MG63 (cell line): ENCODE data around the gene NEDD8. TPM values are rescaled to one million over a fixed set of nuclear protein-coding genes. Genes with fewer than 3 reads are reported as not detected.

Experiments
- DNase-seq: peaks from one replicate; pipeline ENCODE4 v3.0.0-alpha.2; 2020
- H3K27me3 ChIP-seq: fragments of 250-450 bp; sonication (Bioruptor Pico); 2 replicates; pipeline ENCODE4 v1.5.1; 2020; ENCODE audit warnings: mild to moderate bottlenecking, moderate library complexity
- H3K36me3 ChIP-seq: fragments of 250-450 bp; sonication (Bioruptor Pico); 2 replicates; pipeline ENCODE4 v1.5.1; 2020; ENCODE audit warnings: mild to moderate bottlenecking, moderate library complexity
- H3K4me3 ChIP-seq: fragments of 250-450 bp; sonication (Bioruptor Pico); 2 replicates; pipeline ENCODE4 v1.5.1; 2020; ENCODE audit warnings: mild to moderate bottlenecking, moderate library complexity
- H3K9me3 ChIP-seq: fragments of 250-450 bp; sonication (Bioruptor Pico); 2 replicates; pipeline ENCODE4 v1.5.1; 2020; ENCODE audit warnings: mild to moderate bottlenecking, moderate library complexity
- total RNA-seq: library from RNA; depleted of rRNA; stranded (reverse); fragments of >200 nt; shearing (Covaris generic); gene quantifications from 2 replicates; pipeline ENCODE4 v1.2.3, GENCODE V29; 2014; ENCODE audit warnings: low replicate concordance

NEDD8 gene
- total RNA-seq, 1 experiment from 2014 or later: 138 TPM

DNA sequence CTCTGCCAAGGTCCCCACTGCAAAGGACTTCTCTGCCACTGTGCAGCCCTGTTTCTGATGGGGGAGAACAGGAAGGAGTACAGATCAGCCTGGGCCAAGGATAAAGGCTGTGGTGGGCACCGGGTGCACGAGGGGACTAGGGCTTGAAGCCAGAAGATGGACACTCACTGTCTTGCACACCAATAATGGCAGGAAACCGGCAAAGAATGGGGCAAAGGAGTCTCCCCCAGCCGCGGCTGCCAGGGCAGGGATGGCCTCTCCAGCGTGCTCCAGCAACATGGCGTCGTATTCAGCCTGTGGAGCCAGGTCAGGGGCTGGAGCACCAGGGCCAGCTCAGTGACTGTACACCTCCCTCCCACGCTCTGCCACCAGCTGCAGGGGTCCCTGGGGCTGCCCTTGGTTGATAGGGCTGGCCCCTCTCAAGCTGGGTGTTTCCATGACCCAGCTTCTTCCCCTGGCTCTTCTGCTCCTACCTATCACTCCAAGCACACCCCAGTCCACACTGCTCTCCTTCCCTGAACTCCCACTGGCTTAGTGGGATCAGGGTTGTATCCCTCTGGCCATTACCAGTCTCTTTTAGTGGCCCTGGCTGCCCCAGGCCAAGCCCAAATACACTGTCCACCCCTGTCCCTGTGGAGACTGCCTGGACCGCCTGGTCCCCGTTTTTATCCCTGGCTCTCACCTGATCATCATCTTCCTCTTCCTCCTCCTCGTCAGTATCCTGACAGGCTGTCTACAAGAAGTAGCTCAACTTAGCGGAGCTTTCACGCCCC lies 49.9 kb downstream of the NEDD8 start:
- no peaks in the 10 kb centered on the region for H3K9me3 ChIP-seq
- no peak overlapping the region for H3K4me3 ChIP-seq
- H3K36me3 ChIP-seq: peaks cover 35% of the 10 kb centered on the region
- H3K27me3 ChIP-seq: no peaks in the 10 kb centered on the region
- no peak for DNase-seq

DNA sequence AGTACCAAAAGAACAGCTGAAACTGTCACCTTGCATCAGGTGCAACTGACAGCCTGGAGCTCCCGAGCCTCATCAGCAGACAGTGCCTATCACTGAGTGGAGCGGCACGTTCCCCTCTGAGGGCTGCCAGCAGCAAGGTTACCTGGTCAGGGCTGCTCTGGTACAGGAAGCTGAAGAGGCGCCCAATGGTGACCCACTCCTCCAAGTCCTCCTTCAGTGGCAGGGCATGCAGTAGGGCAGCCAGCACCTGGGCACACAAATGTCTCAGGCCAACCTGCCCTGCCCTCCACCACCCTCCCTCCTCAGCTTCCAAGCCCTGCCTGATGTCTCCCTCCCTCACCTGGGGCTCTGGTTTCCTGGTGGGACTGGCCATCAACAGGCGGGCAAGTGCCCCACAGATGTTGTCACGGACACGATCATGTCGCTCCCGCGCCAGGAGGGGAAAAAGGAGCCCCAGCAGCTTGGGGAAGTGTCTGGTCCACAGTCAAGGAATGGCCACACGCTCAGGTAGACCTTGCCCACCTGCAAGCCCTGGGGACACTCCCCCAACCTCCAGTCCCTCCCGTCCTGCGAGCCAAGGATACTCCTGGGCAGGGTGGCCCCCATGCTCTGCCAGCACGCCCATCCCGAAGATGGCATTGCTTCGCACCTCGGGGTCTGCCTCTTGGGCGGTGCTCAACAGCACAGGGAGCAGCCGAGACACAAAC lies 50.6 kb downstream of the NEDD8 start:
- peaks cover 29% of the 10 kb centered on the region for H3K36me3 ChIP-seq
- no peaks in the 10 kb centered on the region for H3K9me3 ChIP-seq
- no peak overlapping the region for H3K4me3 ChIP-seq
- no peaks in the 10 kb centered on the region for H3K27me3 ChIP-seq
- no peak for DNase-seq

DNA sequence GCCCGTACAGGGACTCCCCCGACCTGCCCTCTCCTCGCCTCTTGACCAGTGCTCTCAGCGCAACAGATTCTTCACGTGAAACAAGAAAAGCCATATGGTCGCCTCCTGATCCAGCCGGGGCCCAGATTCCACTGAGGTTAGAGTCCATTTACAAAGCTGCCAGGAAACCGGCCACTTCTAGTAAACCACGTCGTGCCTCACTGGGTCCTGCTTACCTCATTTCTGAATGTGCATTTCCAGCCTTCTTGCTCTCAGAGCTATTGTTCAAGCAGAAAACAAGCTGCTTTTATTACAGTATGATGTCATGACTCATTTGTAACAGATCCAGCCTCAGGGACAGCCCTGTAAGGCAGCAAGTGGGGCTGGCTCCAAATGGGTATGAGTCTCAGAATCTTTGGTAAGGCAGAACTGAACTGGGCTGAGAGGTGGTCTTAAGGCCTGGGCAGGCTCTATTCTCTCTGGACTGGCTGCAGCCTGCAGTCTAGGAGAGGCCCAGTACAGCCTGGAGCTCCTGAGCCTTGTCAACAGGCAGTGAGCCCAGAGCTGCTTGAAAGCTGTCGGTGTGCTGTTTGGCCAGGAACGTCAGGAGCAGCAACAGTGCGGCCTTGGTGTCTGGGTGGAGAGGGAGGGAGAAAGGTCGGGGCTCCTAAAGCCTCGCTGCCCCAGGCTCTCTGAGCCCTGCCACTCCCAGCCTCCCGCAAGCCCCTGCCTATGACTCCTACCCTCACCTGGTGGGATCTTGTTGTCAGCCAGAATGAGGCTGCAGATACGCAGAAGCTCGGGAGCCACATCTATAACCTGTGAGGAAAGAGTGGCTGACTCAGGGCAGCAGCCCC lies 52.0 kb downstream of the NEDD8 start:
- Histone ChIP-seq H3K36me3 (peaks cover 18% of the 10 kb centered on the region), H3K9me3 (no peaks in the 10 kb centered on the region)
- peak; percentile 21 for DNase-seq

DNA sequence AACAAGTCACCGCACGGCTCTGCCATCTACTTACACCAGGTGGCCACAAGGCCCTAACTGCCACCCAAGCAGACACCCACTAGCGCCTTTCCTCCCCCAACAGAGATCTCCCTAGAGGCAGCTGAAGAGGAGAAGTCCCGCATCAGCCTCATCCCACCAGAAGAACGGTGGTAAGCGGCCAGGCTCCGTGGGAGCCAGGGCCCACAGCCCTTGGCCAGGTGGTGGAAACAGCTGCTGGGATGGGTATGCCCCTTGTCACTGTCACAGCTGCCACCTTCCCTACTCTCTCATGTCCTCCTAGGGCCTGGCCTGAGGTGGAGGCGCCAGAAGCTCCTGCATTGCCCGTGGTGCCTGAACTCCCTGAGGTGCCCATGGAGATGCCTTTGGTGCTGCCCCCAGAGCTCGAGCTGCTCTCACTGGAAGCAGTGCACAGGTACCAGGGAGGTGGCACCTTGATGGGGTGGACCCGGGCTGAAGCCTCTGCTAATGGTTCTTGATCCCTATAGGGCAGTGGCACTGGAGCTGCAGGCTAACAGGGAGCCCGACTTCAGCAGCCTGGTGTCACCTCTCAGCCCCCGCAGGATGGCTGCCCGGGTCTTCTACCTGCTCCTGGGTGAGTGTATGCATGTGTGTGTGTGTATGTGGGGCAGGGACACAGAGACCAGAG lies 52.7 kb downstream of the NEDD8 start:
- no peaks in the 10 kb centered on the region for H3K27me3 ChIP-seq
- no peak for DNase-seq
- no peaks in the 10 kb centered on the region for H3K9me3 ChIP-seq
- H3K36me3 ChIP-seq: peaks cover 12% of the 10 kb centered on the region
- H3K4me3 ChIP-seq: no peak overlapping the region

More for the DNA sequence above, 52.0 kb downstream of the NEDD8 start:
- Histone ChIP-seq H3K4me3 (no peak overlapping the region), H3K27me3 (no peaks in the 10 kb centered on the region)

DNA sequence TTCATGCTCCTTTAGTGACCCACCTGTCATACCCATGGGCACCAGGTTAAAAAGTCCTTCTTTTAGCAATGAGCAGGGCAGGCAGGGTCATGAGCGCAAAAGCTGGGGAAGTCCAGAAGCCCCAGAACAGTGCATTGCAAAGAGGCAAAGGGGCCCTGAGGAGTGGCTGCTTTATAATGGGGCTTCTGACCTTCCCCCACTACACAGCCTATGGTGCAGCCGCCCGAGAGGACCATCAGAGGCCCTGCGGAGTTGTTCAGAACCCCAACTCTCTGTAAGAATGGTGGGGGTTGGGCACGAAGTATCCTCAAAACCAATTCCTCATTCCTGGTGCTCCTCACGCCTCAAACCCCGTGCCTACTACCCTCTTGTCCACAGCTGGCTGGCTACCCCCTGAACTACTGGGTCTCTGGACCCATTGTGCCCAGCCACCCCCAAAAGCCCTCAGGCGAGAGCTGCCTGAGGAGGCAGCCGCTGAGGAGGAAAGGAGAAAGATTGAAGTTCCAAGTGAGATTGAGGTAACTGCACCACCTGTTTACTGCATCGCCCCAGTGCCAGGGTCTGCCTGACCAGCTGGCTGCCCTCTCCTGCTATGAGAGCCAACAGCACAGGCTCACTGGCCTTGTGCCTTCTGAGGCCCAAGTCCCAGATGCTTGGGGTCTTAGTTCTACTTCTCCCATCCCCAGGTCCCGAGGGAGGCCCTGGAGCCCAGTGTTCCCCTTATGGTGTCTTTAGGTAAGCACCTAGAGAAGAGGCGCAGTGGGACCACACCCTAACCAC lies 53.6 kb downstream of the NEDD8 start:
- H3K4me3 ChIP-seq: no peak overlapping the region
- no peaks in the 10 kb centered on the region for H3K9me3 ChIP-seq
- DNase-seq: no peak
- peaks cover 9% of the 10 kb centered on the region for H3K36me3 ChIP-seq
- no peaks in the 10 kb centered on the region for H3K27me3 ChIP-seq

DNA sequence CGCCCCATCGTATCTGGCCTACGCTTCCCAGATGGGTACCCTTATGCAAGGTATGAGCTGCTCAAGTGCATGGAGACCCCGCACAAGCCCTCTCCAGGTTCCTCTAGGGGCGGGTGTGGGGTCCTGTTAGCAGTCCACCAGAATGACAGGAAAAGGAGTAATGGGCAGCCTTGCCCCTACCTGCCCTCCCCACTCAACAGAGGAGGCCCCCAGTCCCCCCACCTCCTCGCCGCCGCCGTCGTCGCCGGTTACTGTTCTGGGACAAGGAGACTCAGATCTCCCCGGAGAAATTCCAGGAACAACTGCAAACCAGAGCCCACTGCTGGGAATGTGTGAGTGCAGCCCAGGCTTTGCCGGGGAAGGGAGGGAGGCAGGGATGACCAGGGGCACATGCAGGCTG lies 54.3 kb downstream of the NEDD8 start:
- Histone ChIP-seq H3K27me3 (no peaks in the 10 kb centered on the region), H3K4me3 (no peak overlapping the region), H3K36me3 (peaks cover 9% of the 10 kb centered on the region), H3K9me3 (no peaks in the 10 kb centered on the region)
- no peak for DNase-seq

DNA sequence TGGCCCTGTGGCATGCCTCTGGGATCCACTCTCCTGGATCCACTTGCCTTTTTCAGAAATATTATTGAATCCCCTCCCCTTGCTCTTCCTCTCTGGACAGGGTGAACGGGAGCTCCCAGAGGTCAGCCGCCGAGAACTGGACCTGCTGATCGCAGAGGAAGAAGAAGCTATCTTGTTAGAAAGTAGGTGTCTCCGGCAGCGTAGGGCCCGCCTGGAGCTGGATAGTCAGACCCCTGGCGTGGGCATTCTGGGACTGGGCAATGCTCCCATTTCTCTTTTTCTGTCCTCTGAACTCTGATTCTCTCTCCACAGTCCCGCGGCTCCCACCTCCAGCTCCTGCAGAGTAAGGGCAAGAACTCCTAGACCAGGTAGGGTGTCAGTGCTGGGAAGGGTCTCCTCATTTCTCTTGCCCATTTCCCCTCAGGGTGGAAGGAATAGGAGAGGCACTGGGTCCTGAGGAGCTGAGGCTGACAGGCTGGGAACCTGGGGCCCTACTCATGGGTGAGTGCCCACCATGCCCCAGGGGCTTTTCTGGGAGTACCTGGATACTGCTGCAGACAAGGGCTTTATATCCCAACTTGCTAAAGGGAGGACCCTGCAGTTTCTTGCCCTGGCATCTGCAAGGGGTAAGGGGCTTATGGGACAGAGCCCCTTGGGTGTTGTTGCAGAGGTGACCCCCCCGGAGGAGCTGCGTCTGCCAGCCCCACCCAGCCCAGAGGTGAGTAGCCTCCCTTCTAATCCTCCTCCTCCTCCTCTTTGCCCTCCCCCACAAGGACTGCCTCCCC lies 54.9 kb downstream of the NEDD8 start:
- H3K4me3 ChIP-seq: no peak overlapping the region
- H3K36me3 ChIP-seq: peaks cover 9% of the 10 kb centered on the region
- no peaks in the 10 kb centered on the region for H3K27me3 ChIP-seq
- no peaks in the 10 kb centered on the region for H3K9me3 ChIP-seq
- DNase-seq: no peak

DNA sequence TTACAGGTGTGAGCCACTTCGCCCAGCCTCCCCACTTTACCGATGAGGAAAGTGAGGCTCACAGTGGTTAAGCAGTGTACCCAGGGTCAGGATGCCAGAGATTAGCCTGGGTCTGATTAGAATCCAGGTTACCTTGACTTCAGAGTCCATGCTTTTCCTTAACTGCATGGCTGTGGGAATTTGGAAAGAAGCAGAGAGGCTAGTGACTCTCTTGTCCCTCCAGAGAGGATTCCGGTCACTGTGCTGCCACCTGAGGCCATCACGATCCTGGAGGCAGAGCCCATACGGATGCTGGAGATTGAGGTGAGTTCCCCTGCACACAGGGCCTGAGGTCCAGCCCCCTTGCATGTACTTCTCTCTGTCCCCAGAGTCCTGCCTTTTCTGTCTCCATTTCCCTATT lies 55.6 kb downstream of the NEDD8 start:
- Histone ChIP-seq H3K4me3 (no peak overlapping the region), H3K36me3 (peaks cover 9% of the 10 kb centered on the region), H3K27me3 (no peaks in the 10 kb centered on the region), H3K9me3 (no peaks in the 10 kb centered on the region)
- DNase-seq: no peak

DNA sequence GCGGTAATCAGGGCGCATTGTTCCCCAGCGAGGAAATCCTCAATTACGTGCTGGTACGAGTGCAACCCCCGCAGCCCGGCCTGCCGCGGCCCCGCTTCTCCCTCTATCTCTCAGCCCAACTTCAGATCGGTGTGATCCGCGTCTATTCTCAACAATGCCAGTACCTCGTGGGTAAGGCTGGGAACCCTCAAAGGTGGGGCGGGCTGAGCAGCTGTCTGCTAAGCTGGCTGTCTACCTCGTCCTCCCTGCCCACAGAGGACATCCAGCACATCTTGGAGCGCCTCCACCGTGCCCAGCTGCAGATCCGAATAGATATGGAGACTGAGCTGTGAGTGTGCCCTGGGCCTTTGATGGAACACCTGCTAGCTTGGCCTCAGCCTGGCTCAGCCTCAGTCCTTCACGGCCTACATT lies 59.3 kb downstream of the NEDD8 start:
- Histone ChIP-seq H3K9me3 (no peaks in the 10 kb centered on the region), H3K27me3 (no peaks in the 10 kb centered on the region), H3K4me3 (no peak overlapping the region), H3K36me3 (no peaks in the 10 kb centered on the region)
- no peak for DNase-seq

DNA sequence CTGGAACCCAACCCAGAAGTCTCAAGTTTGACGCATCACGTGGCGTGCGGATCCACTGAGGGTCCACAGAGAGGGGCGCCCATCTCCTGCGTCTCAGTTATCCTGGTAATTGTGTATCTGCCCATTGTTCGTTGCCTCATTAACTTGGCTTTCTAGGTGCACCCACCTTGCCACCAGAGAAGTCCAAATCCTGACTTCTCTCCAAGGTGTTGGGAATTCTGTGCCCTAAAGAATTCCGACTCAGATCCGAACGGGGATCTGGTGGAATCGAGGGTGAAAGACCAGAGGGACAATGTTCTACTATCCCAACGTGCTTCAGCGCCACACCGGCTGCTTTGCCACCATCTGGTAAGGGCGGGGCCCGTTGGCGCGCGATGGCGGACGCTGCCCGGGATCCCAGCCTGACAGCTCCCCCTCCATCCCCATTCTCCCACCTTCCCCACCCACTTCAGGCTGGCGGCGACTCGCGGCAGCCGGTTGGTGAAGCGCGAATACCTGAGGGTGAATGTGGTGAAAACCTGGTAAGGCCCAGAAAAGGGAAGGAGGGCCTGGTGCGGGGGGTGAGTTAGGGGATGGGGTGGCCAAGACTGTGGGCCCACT lies 59.8 kb downstream of the NEDD8 start:
- Histone ChIP-seq H3K9me3 (no peaks in the 10 kb centered on the region), H3K36me3 (0 out of 2 replicates have a peak, but pooled peaks cover 3% of the 10 kb centered on the region), H3K27me3 (no peaks in the 10 kb centered on the region), H3K4me3 (no peak overlapping the region)
- no peak for DNase-seq

DNA sequence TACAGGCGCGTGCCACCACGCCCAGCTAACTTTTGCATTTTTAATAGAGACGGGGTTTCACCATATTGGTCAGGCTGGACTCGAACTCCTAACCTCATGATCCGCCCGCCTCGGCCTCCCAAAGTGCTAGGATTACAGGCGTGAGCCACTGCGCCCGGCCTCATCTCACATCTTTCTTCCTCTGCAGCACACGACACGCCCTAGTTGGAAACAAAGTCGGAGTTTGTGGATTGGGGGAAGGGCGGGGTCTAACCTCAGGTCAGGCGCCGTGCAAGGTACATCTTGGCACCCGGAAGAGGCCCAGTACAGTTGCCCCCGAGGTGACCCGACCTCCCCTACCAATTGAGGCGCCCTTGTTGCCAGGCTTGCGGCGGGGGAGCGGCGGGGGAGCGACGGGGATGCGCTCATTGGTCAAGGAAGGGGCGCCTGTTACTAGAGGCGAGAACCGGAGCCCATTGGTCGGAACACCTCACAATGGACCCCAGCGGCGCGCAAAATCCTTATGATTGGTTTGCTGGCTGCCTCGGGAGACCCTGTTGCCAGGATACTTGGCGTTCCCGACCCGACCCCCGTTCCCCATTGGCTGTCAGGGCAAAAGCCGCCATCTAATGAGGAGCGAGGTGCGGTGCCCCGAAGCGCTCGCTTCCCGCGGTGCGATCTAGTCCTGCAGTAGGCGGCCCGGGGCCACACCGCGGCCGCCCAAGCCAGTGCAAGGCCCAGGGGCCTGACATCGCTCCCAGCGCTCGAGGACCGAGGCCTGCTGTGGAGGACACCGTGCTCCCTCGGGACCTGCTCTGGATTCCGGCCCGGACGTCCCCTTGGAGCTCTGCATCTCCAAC lies 60.5 kb downstream of the NEDD8 start, which contains the start of gene REC8:
Gene REC8, plus strand, starts transcription at position 659 of the 839 bp plus-strand sequence. CDS start 473 bp downstream, outside the sequence.
- no peak for DNase-seq
- Histone ChIP-seq H3K9me3 (no peaks in the 10 kb centered on the region), H3K4me3 (no peak within 1 kb of the TSS), H3K36me3 (0 out of 2 replicates have a peak, but pooled peaks cover 3% of the 10 kb centered on the region), H3K27me3 (no peaks in the 10 kb centered on the region)

DNA sequence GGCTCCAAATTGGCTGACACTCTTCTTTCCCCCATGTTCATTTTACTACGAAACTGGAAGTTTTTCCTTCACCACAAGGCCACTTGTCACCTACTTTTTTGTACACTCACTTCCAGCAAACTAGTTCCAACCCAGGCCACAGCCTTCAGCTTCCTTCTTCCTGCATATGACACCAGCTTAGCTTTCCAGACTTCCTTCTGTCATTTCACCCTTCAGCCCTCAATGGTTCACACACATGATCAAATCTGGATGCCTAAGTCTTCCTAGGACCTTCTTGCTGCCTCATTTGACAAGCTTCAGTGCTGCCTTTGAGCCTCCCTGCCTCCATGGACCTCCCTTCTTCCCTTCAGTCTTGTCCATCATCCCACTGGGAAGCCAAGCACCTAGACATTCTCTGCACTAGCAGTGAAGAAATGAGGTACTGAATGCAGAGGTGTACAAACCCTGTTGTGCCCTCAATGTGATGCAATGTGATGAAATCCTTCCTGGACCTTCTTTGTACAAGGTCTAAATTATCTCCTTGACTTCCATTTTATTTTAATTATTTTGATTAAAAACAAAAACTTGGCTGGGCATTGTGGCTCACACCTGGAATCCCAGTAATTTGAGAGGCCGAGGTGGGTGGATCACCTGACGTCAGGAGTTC lies 64.6 kb downstream of the NEDD8 start:
- Histone ChIP-seq H3K4me3 (no peak overlapping the region), H3K9me3 (no peaks in the 10 kb centered on the region), H3K36me3 (peaks cover 15% of the 10 kb centered on the region), H3K27me3 (no peaks in the 10 kb centered on the region)
- no peak for DNase-seq
